H9 (cell line): ENCODE data around the gene TCF4. TPM values are rescaled to one million over a fixed set of nuclear protein-coding genes. Genes with fewer than 3 reads are reported as not detected.

Source experiments
- DNase-seq: peaks from one replicate; pipeline ENCODE4 v3.0.0-alpha.2; 2017
- H2AFZ ChIP-seq: one replicate; pipeline ENCODE4 v1.6.1; 2013; ENCODE audit warnings: mild to moderate bottlenecking, low read length, control low read depth, moderate library complexity
- H2AK5ac ChIP-seq: 2 replicates; pipeline ENCODE4 v1.6.1; 2013; ENCODE audit warnings: low read length, control low read depth, mixed read lengths; ENCODE audit not compliant: insufficient read length
- H2BK120ac ChIP-seq: one replicate; pipeline ENCODE4 v1.6.1; 2013; ENCODE audit warnings: low read depth, mild to moderate bottlenecking, low read length, control low read depth, inconsistent platforms; ENCODE audit not compliant: poor library complexity, severe bottlenecking
- H2BK12ac ChIP-seq: 2 replicates; pipeline ENCODE4 v1.6.1; 2013; ENCODE audit warnings: low read length, control low read depth, mixed read lengths, low read depth; ENCODE audit not compliant: insufficient read length
- H2BK15ac ChIP-seq: 2 replicates; pipeline ENCODE4 v1.6.1; 2013; ENCODE audit warnings: low read depth, low read length, control low read depth
- H2BK20ac ChIP-seq: one replicate; pipeline ENCODE4 v1.6.1; 2013; ENCODE audit warnings: low read depth, mild to moderate bottlenecking, low read length, control low read depth, inconsistent platforms; ENCODE audit not compliant: poor library complexity, severe bottlenecking
- H2BK5ac ChIP-seq: 2 replicates; pipeline ENCODE4 v1.6.1; 2013; ENCODE audit warnings: low read length, control low read depth, mixed read lengths; ENCODE audit not compliant: insufficient read length
- H3K14ac ChIP-seq: 2 replicates; pipeline ENCODE4 v1.6.1; 2013; ENCODE audit warnings: low read length, control low read depth; ENCODE audit not compliant: insufficient read depth
- H3K18ac ChIP-seq: 2 replicates; pipeline ENCODE4 v1.6.1; 2013; ENCODE audit warnings: low read depth, mild to moderate bottlenecking, mixed read lengths, low read length, control low read depth; ENCODE audit not compliant: insufficient read length
- H3K23ac ChIP-seq: 2 replicates; pipeline ENCODE4 v1.6.1; 2013; ENCODE audit warnings: low read length, control low read depth, mixed read lengths, low read depth; ENCODE audit not compliant: insufficient read length
- H3K23me2 ChIP-seq: 2 replicates; pipeline ENCODE4 v1.6.1; 2013; ENCODE audit warnings: low read depth, mild to moderate bottlenecking, mixed read lengths, low read length, control low read depth; ENCODE audit not compliant: insufficient read length, poor library complexity, severe bottlenecking
- H3K27ac ChIP-seq: 2 replicates; pipeline ENCODE4 v1.5.1; 2013; ENCODE audit warnings: low read length, control low read depth, mixed read lengths, low read depth; ENCODE audit not compliant: insufficient read length
- H3K27me3 ChIP-seq: 2 replicates; pipeline ENCODE4 v1.6.1; 2013; ENCODE audit warnings: low read length, control low read depth, inconsistent platforms; ENCODE audit not compliant: insufficient read depth
- H3K4ac ChIP-seq: 2 replicates; pipeline ENCODE4 v1.6.1; 2013; ENCODE audit warnings: low read depth, mild to moderate bottlenecking, control low read depth, inconsistent platforms, low read length, moderate library complexity
- H3K4me1 ChIP-seq: 2 replicates; pipeline ENCODE4 v1.6.1; 2013; ENCODE audit warnings: low read length, control low read depth, inconsistent platforms; ENCODE audit not compliant: insufficient read depth
- H3K4me2 ChIP-seq: 2 replicates; pipeline ENCODE4 v1.6.1; 2013; ENCODE audit warnings: low read length, control low read depth, mixed read lengths; ENCODE audit not compliant: insufficient read length, insufficient read depth
- H3K56ac ChIP-seq: 2 replicates; pipeline ENCODE4 v1.6.1; 2013; ENCODE audit warnings: low read depth, mild to moderate bottlenecking, mixed read lengths, low read length, control low read depth; ENCODE audit not compliant: insufficient read length
- H3K79me1 ChIP-seq: 2 replicates; pipeline ENCODE4 v1.6.1; 2013; ENCODE audit warnings: low read depth, mild to moderate bottlenecking, moderate library complexity, low read length, control low read depth, inconsistent platforms; ENCODE audit not compliant: insufficient read depth, poor library complexity, severe bottlenecking
- H3K79me2 ChIP-seq: 2 replicates; pipeline ENCODE4 v1.6.1; 2013; ENCODE audit warnings: low read length, control low read depth, inconsistent platforms; ENCODE audit not compliant: insufficient read depth
- H3K9ac ChIP-seq: 2 replicates; pipeline ENCODE4 v1.6.1; 2013; ENCODE audit warnings: low read length, control low read depth, mixed read lengths; ENCODE audit not compliant: insufficient read length; ENCODE audit errors: extremely low read depth
- H3K9me3 ChIP-seq: one replicate; pipeline ENCODE4 v1.6.1; 2013; ENCODE audit warnings: low read depth, low read length, inconsistent platforms; ENCODE audit not compliant: control insufficient read depth
- H3T11ph ChIP-seq: one replicate; pipeline ENCODE4 v1.6.1; 2013; ENCODE audit warnings: mild to moderate bottlenecking, low read length, control low read depth, inconsistent platforms
- H4K20me1 ChIP-seq: one replicate; pipeline ENCODE4 v1.6.1; 2013; ENCODE audit not compliant: control insufficient read depth, insufficient read length, insufficient read depth
- H4K5ac ChIP-seq: 2 replicates; pipeline ENCODE4 v1.6.1; 2013; ENCODE audit warnings: low read depth, mild to moderate bottlenecking, mixed read lengths, low read length, control low read depth; ENCODE audit not compliant: insufficient read length
- H4K8ac ChIP-seq: replicated peaks from 2 replicates; pipeline ENCODE4 v1.6.1; 2013; ENCODE audit warnings: low read length, control low read depth, mixed read lengths, low read depth; ENCODE audit not compliant: insufficient read length
- H4K91ac ChIP-seq: 2 replicates; pipeline ENCODE4 v1.6.1; 2013; ENCODE audit warnings: low read depth, mild to moderate bottlenecking, moderate library complexity, mixed read lengths, low read length, control low read depth; ENCODE audit not compliant: insufficient read length
- H3K27ac Mint-ChIP-seq, 3 experiments: 2 replicates in 2 of 3; 3 replicates in 1 of 3; pipeline ENCODE4 v1.8.0; 2020 to 2021; ENCODE audit warnings: mixed read lengths in 3 of 3, mild to moderate bottlenecking in 1 of 3, moderate library complexity in 1 of 3
- H3K27me3 Mint-ChIP-seq: 2 replicates; pipeline ENCODE4 v1.8.0; 2021; ENCODE audit warnings: low read depth, mild to moderate bottlenecking, moderate library complexity, mixed read lengths
- H3K36me3 Mint-ChIP-seq, 3 experiments: 2 replicates in 2 of 3; 3 replicates in 1 of 3; pipeline ENCODE4 v1.8.0; 2020 to 2021; ENCODE audit warnings: low read depth in 3 of 3, mixed read lengths in 3 of 3; ENCODE audit not compliant: insufficient read depth in 1 of 3
- H3K4me1 Mint-ChIP-seq, 2 experiments: 2 replicates each; pipeline ENCODE4 v1.8.0; 2020; ENCODE audit warnings: mixed read lengths in 2 of 2
- H3K4me3 Mint-ChIP-seq, 2 experiments: 2 replicates in 1 of 2; 3 replicates in 1 of 2; pipeline ENCODE4 v1.8.0; 2020 to 2021; ENCODE audit warnings: mild to moderate bottlenecking in 2 of 2, mixed read lengths in 2 of 2, moderate library complexity in 1 of 2
- H3K9me3 Mint-ChIP-seq, 2 experiments: 2 replicates in 1 of 2; 3 replicates in 1 of 2; pipeline ENCODE4 v1.8.0; 2020; ENCODE audit warnings: mild to moderate bottlenecking in 2 of 2, mixed read lengths in 2 of 2, moderate library complexity in 1 of 2
- total RNA-seq: library from RNA; stranded (reverse); gene quantifications from 2 replicates; pipeline ENCODE4 v1.2.1, GENCODE V29; 2021
- TF ChIP-seq, protein P1 (sequence below): fragments of 200-600 bp; sonication (generic); conservative IDR thresholded peaks from 3 replicates; pipeline ENCODE4 v1.8.0; 2021; ENCODE audit warnings: antibody characterized with exemption, mild to moderate bottlenecking

TCF4 gene
- total RNA-seq, 1 experiment from 2014 or later: 99.4 TPM

DNA sequence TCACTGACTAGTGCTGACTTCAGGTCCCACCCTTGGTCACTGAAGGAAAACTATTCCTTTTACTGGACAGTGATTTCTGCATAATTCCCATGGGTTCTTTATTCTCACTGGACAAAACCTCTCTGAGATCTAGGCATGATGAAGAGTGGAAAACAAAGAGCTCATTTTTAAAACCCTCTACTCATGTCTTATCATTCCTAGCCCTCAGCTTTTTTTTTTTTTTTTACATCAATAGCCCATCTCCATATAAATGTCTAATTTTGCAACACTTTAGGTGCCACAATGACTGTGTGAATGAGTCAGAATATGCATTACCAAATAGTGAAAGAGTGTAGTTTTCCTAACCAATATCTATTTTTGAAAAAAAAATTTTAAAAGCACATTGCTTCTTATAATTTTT lies 74.8 kb downstream of the TCF4 start:
- no peak overlapping the region for H2BK20ac ChIP-seq
- H3T11ph ChIP-seq: no peak overlapping the region
- H3K9ac ChIP-seq: no peak overlapping the region
- H4K20me1 ChIP-seq: no peaks in the 10 kb centered on the region
- H3K27ac Mint-ChIP-seq: peak overlapping the region in 2 of 3 experiments; percentile 14 to 45; a peak in 1 of 7 replicates
- no peak overlapping the region for H3K4me2 ChIP-seq
- H3K27ac ChIP-seq: no peak overlapping the region
- no peaks in the 10 kb centered on the region for H3K79me1 ChIP-seq
- H2BK120ac ChIP-seq: no peak overlapping the region
- no peak overlapping the region for H2AK5ac ChIP-seq
- no peaks in the 10 kb centered on the region for H3K27me3 ChIP-seq
- TF ChIP-seq, protein P1, sequence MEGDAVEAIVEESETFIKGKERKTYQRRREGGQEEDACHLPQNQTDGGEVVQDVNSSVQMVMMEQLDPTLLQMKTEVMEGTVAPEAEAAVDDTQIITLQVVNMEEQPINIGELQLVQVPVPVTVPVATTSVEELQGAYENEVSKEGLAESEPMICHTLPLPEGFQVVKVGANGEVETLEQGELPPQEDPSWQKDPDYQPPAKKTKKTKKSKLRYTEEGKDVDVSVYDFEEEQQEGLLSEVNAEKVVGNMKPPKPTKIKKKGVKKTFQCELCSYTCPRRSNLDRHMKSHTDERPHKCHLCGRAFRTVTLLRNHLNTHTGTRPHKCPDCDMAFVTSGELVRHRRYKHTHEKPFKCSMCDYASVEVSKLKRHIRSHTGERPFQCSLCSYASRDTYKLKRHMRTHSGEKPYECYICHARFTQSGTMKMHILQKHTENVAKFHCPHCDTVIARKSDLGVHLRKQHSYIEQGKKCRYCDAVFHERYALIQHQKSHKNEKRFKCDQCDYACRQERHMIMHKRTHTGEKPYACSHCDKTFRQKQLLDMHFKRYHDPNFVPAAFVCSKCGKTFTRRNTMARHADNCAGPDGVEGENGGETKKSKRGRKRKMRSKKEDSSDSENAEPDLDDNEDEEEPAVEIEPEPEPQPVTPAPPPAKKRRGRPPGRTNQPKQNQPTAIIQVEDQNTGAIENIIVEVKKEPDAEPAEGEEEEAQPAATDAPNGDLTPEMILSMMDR: no peak
- no peak overlapping the region for H3K23ac ChIP-seq
- H4K8ac ChIP-seq: no peak overlapping the region
- peaks cover 2% of the 10 kb centered on the region; the same call in 1 of the 2 replicates for H3K79me2 ChIP-seq
- DNase-seq: no peak
- H3K4ac ChIP-seq: no peak overlapping the region
- no peaks in the 10 kb centered on the region for H3K27me3 Mint-ChIP-seq
- H3K4me1 ChIP-seq: peaks cover 13% of the 10 kb centered on the region; the same call in 1 of the 2 replicates
- H3K9me3 ChIP-seq: no peaks in the 10 kb centered on the region
- no peaks in the 10 kb centered on the region for H3K23me2 ChIP-seq
- H3K4me1 Mint-ChIP-seq: peaks cover 21 to 26% of the 10 kb centered on the region in 2 experiments
- no peak overlapping the region for H4K91ac ChIP-seq
- no peak overlapping the region for H3K18ac ChIP-seq
- no peak overlapping the region for H3K56ac ChIP-seq
- H2BK12ac ChIP-seq: no peak overlapping the region
- no peak overlapping the region for H3K4me3 Mint-ChIP-seq
- H3K14ac ChIP-seq: no peak overlapping the region
- no peak overlapping the region for H2BK15ac ChIP-seq
- H3K9me3 Mint-ChIP-seq: no peaks in the 10 kb centered on the region
- H2BK5ac ChIP-seq: no peak overlapping the region
- H2AFZ ChIP-seq: no peak overlapping the region
- peaks cover 7% of the 10 kb centered on the region in 3 experiments; a peak in 6 of 7 replicates for H3K36me3 Mint-ChIP-seq
- no peak overlapping the region for H4K5ac ChIP-seq
